ENCODE results near the gene TEX11.

DNA sequence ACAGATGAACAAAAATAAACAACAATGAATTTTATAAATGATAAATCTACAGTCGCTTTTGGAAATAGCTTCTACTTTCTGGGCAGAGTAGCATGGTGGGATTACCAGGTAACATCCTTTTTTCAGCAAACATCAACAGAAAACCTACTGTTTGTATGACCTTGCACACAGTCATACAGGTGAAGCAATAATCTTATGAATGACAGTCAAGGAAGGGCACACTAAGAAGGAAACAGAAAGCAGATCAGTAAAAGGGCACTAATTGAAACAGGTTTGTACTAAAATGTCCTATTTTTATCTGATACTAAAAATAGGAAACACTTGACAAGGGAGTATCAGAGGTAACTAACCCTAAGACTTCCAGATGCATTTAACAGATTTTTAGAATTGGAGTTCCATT lies 355.0 kb downstream of the TEX11 start:
- TF ChIP-seq, protein P1, sequence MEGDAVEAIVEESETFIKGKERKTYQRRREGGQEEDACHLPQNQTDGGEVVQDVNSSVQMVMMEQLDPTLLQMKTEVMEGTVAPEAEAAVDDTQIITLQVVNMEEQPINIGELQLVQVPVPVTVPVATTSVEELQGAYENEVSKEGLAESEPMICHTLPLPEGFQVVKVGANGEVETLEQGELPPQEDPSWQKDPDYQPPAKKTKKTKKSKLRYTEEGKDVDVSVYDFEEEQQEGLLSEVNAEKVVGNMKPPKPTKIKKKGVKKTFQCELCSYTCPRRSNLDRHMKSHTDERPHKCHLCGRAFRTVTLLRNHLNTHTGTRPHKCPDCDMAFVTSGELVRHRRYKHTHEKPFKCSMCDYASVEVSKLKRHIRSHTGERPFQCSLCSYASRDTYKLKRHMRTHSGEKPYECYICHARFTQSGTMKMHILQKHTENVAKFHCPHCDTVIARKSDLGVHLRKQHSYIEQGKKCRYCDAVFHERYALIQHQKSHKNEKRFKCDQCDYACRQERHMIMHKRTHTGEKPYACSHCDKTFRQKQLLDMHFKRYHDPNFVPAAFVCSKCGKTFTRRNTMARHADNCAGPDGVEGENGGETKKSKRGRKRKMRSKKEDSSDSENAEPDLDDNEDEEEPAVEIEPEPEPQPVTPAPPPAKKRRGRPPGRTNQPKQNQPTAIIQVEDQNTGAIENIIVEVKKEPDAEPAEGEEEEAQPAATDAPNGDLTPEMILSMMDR (conservative IDR thresholded peaks at IDR 0.05; ENCODE audit: low read length): no peak
- TF ChIP-seq EZH2phosphoT487 (IDR thresholded peaks at IDR 0.05; ENCODE audit: borderline replicate concordance, low read depth, low read length): no peak
